Stomach (tissue), 9 donors: Measurements from ENCODE around the gene BPIFB3. TPM values are rescaled to one million over a fixed set of nuclear protein-coding genes. Genes with fewer than 3 reads are reported as not detected.

Experiments used
- DNase-seq, 2 donors: peaks; one replicate each; pipeline versions ENCODE4 v3.0.0 to v3.0.0-alpha.2; 2013 to 2019
- H3K27ac ChIP-seq, 5 donors: fragments of 200-600 bp in 4 of 5; sonication (generic) in 4 of 5; one replicate each; pipeline ENCODE4 v1.5.1; 2013 to 2019; ENCODE audit warnings: mild to moderate bottlenecking in 1 of 5, moderate library complexity in 1 of 5
- H3K27me3 ChIP-seq, 3 donors: fragments of 200-600 bp; sonication (generic); one replicate each; pipeline ENCODE4 v1.5.1; 2017 to 2019; ENCODE audit warnings: mixed run types in 1 of 3
- H3K36me3 ChIP-seq, 4 donors: fragments of 200-600 bp; sonication (generic); 1 replicate in 3 of 4; 2 replicates in 1 of 4; pipeline ENCODE4 v1.5.1; 2016 to 2019
- H3K4me1 ChIP-seq, 4 donors: fragments of 200-600 bp; sonication (generic); one replicate each; pipeline ENCODE4 v1.5.1; 2016 to 2019
- H3K4me3 ChIP-seq, 4 donors: fragments of 200-600 bp; sonication (generic) in 3 of 4; one replicate each; pipeline ENCODE4 v1.5.1; 2016 to 2019; ENCODE audit warnings: mild to moderate bottlenecking in 1 of 4
- H3K9me3 ChIP-seq, 4 donors: fragments of 200-600 bp; sonication (generic); one replicate each; pipeline ENCODE4 v1.5.1; 2016 to 2019
- CTCF ChIP-seq, 7 experiments: fragments of 450-650 bp in 4 of 7; fragments of 200-600 bp in 3 of 7; sonication (generic) in 3 of 7; IDR thresholded peaks; one replicate each; pipeline ENCODE4 v1.5.1; 2016 to 2019; ENCODE audit warnings: antibody characterized with exemption in 7 of 7, control low read depth in 2 of 7, mild to moderate bottlenecking in 1 of 7
- EP300 ChIP-seq: sonication (generic); formaldehyde crosslinking; IDR thresholded peaks from one replicate; pipeline ENCODE4 v1.6.1; 2017; ENCODE audit warnings: antibody characterized with exemption
- POLR2A ChIP-seq, 4 donors: fragments of 450-650 bp; IDR thresholded peaks; one replicate each; pipeline ENCODE4 v1.6.1; 2016; ENCODE audit warnings: antibody characterized with exemption in 4 of 4, control low read depth in 2 of 4, mild to moderate bottlenecking in 1 of 4, moderate library complexity in 1 of 4
- POLR2AphosphoS5 ChIP-seq, 3 donors: sonication (generic); formaldehyde crosslinking; IDR thresholded peaks; one replicate each; pipeline ENCODE4 v1.6.1; 2016; ENCODE audit warnings: antibody characterized with exemption in 3 of 3
- WGBS, 5 donors: extraction: QIAGEN DNeasy Blood & Tissue Kit in 3 of 5; methylation state at CpG; one replicate each; pipeline versions ENCODE4 v1.1.5 to v1.1.7; 2013 to 2018; 5-methylcytosine and 5-hydroxymethylcytosine counted together
- intact Hi-C: fragments of 100-400 bp; cut with DNase I; formaldehyde crosslinking; loops from one replicate; pipeline ENCODE4 v1.15.1; 2023; ENCODE audit warnings: low total_unique reads
- polyA plus RNA-seq, 3 donors: library from polyadenylated mRNA; stranded (reverse); fragments of 200-250 nt; gene quantifications; one replicate each; pipeline ENCODE4 v1.2.3, GENCODE V29; 2013
- total RNA-seq, 5 donors: library from RNA; depleted of rRNA; stranded (reverse); fragments of >200 nt; gene quantifications; one replicate each; pipeline versions ENCODE4 v1.1.0 to v1.2.3, GENCODE V29; 2014 to 2016
- donor health status: healthy with polysubstance abuse.
- donor health status: Bipolar disorder and iron deficiency.
- donor health status: healthy.

The BPIFB3 gene
- total and polyA plus RNA-seq, 8 donors = not detected

GRCh38 chr20:33028875-33029274 is 24.8 kb upstream of the BPIFB3 start:
- no peak overlapping the region for H3K4me3 ChIP-seq
- no peak for DNase-seq
- 62 to 71% (median 68%) methylated on average over 7 of the region's 7 CpGs for whole genome bisulfite sequencing, 5 donors
- H3K4me1 ChIP-seq = no peaks in the 10 kb centered on the region
- TF ChIP-seq EP300 (no peak), POLR2A (IDR thresholded peaks at IDR 0.05) (no peak), CTCF (IDR thresholded peaks at IDR 0.05) (no peak), POLR2AphosphoS5 (IDR thresholded peaks at IDR 0.05) (no peak)
- peaks cover 0 to 8% (median 4%) of the 10 kb centered on the region in 4 donors for H3K9me3 ChIP-seq
- H3K27ac ChIP-seq = no peak overlapping the region
- no peaks in the 10 kb centered on the region for H3K36me3 ChIP-seq
- H3K27me3 ChIP-seq = peaks cover 0 to 20% (median 0%) of the 10 kb centered on the region in 3 donors
- intact Hi-C loops = no loop called here

- WGBS, 5 donors = 79 to 81% (median 81%) methylated on average over 9 of the region's 9 CpGs
- H3K9me3 ChIP-seq = peaks cover 0 to 8% (median 4%) of the 10 kb centered on the region in 4 donors
- no peaks in the 10 kb centered on the region for H3K36me3 ChIP-seq
- no peak overlapping the region for H3K27ac ChIP-seq
- H3K4me3 ChIP-seq = no peak overlapping the region
- intact Hi-C loops = no loop called here
- H3K4me1 ChIP-seq = no peaks in the 10 kb centered on the region
- DNase-seq = no peak
- H3K27me3 ChIP-seq = peaks cover 0 to 20% (median 0%) of the 10 kb centered on the region in 3 donors
- TF ChIP-seq POLR2A (IDR thresholded peaks at IDR 0.05) (no peak), POLR2AphosphoS5 (IDR thresholded peaks at IDR 0.05) (no peak), EP300 (no peak), CTCF (IDR thresholded peaks at IDR 0.05) (no peak)
Measured at GRCh38 chr20:33030076-33030475, 23.6 kb upstream of the BPIFB3 start.

- Histone ChIP-seq H3K4me3 (no peak overlapping the region), H3K27me3 (peaks cover 0 to 20% (median 0%) of the 10 kb centered on the region in 3 donors), H3K36me3 (no peaks in the 10 kb centered on the region), H3K9me3 (peaks cover 0 to 8% (median 4%) of the 10 kb centered on the region in 4 donors), H3K27ac (no peak overlapping the region), H3K4me1 (no peaks in the 10 kb centered on the region)
- intact Hi-C loops = no loop called here
- no peak for DNase-seq
- 81 to 88% (median 86%) methylated on average over 6 of the region's 6 CpGs for WGBS, 5 donors
- TF ChIP-seq POLR2A (IDR thresholded peaks at IDR 0.05) (no peak), EP300 (no peak), CTCF (IDR thresholded peaks at IDR 0.05) (no peak), POLR2AphosphoS5 (IDR thresholded peaks at IDR 0.05) (no peak)
Measured at GRCh38 chr20:33030569-33030968, 23.1 kb upstream of the BPIFB3 start.

- no peak within 1 kb of the TSS for H3K27ac ChIP-seq
- DNase-seq = no peak
- H3K4me3 ChIP-seq = no peak within 1 kb of the TSS
- no peaks in the 10 kb centered on the region for H3K36me3 ChIP-seq
- H3K9me3 ChIP-seq = peaks cover 0 to 8% (median 4%) of the 10 kb centered on the region in 4 donors
- WGBS, 5 donors = 75 to 92% (median 87%) methylated on average over 7 to 10 of the region's 10 CpGs
- TF ChIP-seq POLR2AphosphoS5 (IDR thresholded peaks at IDR 0.05) (no peak), EP300 (no peak), POLR2A (IDR thresholded peaks at IDR 0.05) (no peak), CTCF (IDR thresholded peaks at IDR 0.05) (no peak)
- intact Hi-C loops = no loop called here
- H3K27me3 ChIP-seq = peaks cover 0 to 20% (median 0%) of the 10 kb centered on the region in 3 donors
- H3K4me1 ChIP-seq = no peaks in the 10 kb centered on the region
Measured at GRCh38 chr20:33031531-33031930, 22.2 kb upstream of the BPIFB3 start, which contains the start of gene BPIFB6. Gene BPIFB6, plus strand, starts transcription at chr20:33031648. Its CDS starts 0 bp downstream, at chr20:33031648.
